ENCODE results near the gene COL26A1. TPM values are rescaled to one million over a fixed set of nuclear protein-coding genes. Genes with fewer than 3 reads are reported as not detected.

The COL26A1 gene
- total RNA-seq, 1 donor from 2014 or later, result 7.8 TPM

GRCh38 chr7:101550641-101551541, 188.2 kb downstream of the COL26A1 start:
- Histone ChIP-seq H3K36me3 (ENCODE audit: control insufficient read depth in 3 of 3, insufficient read depth in 3 of 3, low read length in 3 of 3) (no peaks in the 10 kb centered on the region), H3K4me1 (ENCODE audit: control insufficient read depth in 3 of 3, insufficient read depth in 3 of 3, low read length in 3 of 3) (no peaks in the 10 kb centered on the region), H3K4me3 (ENCODE audit: low read length in 3 of 3) (no peak overlapping the region), H3K27me3 (ENCODE audit: control insufficient read depth in 3 of 3, insufficient read depth in 3 of 3, low read length in 3 of 3) (peaks cover 0 to 9% (median 9%) of the 10 kb centered on the region in 3 donors), H3K27ac (ENCODE audit: low read depth, low read length) (no peak overlapping the region), H3K9me3 (ENCODE audit: control insufficient read depth in 3 of 3, low read length in 3 of 3) (no peaks in the 10 kb centered on the region), H3K9ac (ENCODE audit: low read depth in 1 of 3, low read length in 3 of 3) (no peak overlapping the region)

- peaks cover 0 to 9% (median 6%) of the 10 kb centered on the region in 3 donors for H3K27me3 ChIP-seq (ENCODE audit: control insufficient read depth in 3 of 3, insufficient read depth in 3 of 3, low read length in 3 of 3)
- no peaks in the 10 kb centered on the region for H3K9me3 ChIP-seq (ENCODE audit: control insufficient read depth in 3 of 3, low read length in 3 of 3)
- H3K4me1 ChIP-seq (ENCODE audit: control insufficient read depth in 3 of 3, insufficient read depth in 3 of 3, low read length in 3 of 3), result no peaks in the 10 kb centered on the region
- H3K9ac ChIP-seq (ENCODE audit: low read depth in 1 of 3, low read length in 3 of 3), result no peak overlapping the region
- no peaks in the 10 kb centered on the region for H3K36me3 ChIP-seq (ENCODE audit: control insufficient read depth in 3 of 3, insufficient read depth in 3 of 3, low read length in 3 of 3)
- no peak overlapping the region for H3K4me3 ChIP-seq (ENCODE audit: low read length in 3 of 3)
- H3K27ac ChIP-seq (ENCODE audit: low read depth, low read length), result no peak overlapping the region
Observed at GRCh38 chr7:101553018-101553770, 190.5 kb downstream of the COL26A1 start.

- Histone ChIP-seq H3K27ac (ENCODE audit: low read depth, low read length) (no peak overlapping the region), H3K9ac (ENCODE audit: low read depth in 1 of 3, low read length in 3 of 3) (no peak overlapping the region), H3K4me1 (ENCODE audit: control insufficient read depth in 3 of 3, insufficient read depth in 3 of 3, low read length in 3 of 3) (no peaks in the 10 kb centered on the region), H3K36me3 (ENCODE audit: control insufficient read depth in 3 of 3, insufficient read depth in 3 of 3, low read length in 3 of 3) (no peaks in the 10 kb centered on the region), H3K4me3 (ENCODE audit: low read length in 3 of 3) (no peak overlapping the region), H3K9me3 (ENCODE audit: control insufficient read depth in 3 of 3, low read length in 3 of 3) (no peaks in the 10 kb centered on the region), H3K27me3 (ENCODE audit: control insufficient read depth in 3 of 3, insufficient read depth in 3 of 3, low read length in 3 of 3) (peaks cover 0 to 9% (median 9%) of the 10 kb centered on the region in 3 donors)
Observed at GRCh38 chr7:101553771-101554445, 191.2 kb downstream of the COL26A1 start.

GRCh38 chr7:101554584-101555268, 192.1 kb downstream of the COL26A1 start:
- Histone ChIP-seq H3K27ac (ENCODE audit: low read depth, low read length) (no peak overlapping the region), H3K4me1 (ENCODE audit: control insufficient read depth in 3 of 3, insufficient read depth in 3 of 3, low read length in 3 of 3) (no peaks in the 10 kb centered on the region), H3K9ac (ENCODE audit: low read depth in 1 of 3, low read length in 3 of 3) (no peak overlapping the region), H3K4me3 (ENCODE audit: low read length in 3 of 3) (no peak overlapping the region), H3K27me3 (ENCODE audit: control insufficient read depth in 3 of 3, insufficient read depth in 3 of 3, low read length in 3 of 3) (peaks cover 0 to 9% (median 5%) of the 10 kb centered on the region in 3 donors), H3K36me3 (ENCODE audit: control insufficient read depth in 3 of 3, insufficient read depth in 3 of 3, low read length in 3 of 3) (no peaks in the 10 kb centered on the region), H3K9me3 (ENCODE audit: control insufficient read depth in 3 of 3, low read length in 3 of 3) (no peaks in the 10 kb centered on the region)

GRCh38 chr7:101555269-101555920, 192.7 kb downstream of the COL26A1 start:
- peaks cover 0 to 9% (median 3%) of the 10 kb centered on the region in 3 donors for H3K27me3 ChIP-seq (ENCODE audit: control insufficient read depth in 3 of 3, insufficient read depth in 3 of 3, low read length in 3 of 3)

GRCh38 chr7:101555921-101556275, 193.2 kb downstream of the COL26A1 start:
- H3K36me3 ChIP-seq (ENCODE audit: control insufficient read depth in 3 of 3, insufficient read depth in 3 of 3, low read length in 3 of 3), result no peaks in the 10 kb centered on the region
- H3K27me3 ChIP-seq (ENCODE audit: control insufficient read depth in 3 of 3, insufficient read depth in 3 of 3, low read length in 3 of 3), result peaks cover 0 to 9% (median 3%) of the 10 kb centered on the region in 3 donors
- no peak overlapping the region for H3K27ac ChIP-seq (ENCODE audit: low read depth, low read length)
- H3K4me3 ChIP-seq (ENCODE audit: low read length in 3 of 3), result no peak overlapping the region
- H3K9ac ChIP-seq (ENCODE audit: low read depth in 1 of 3, low read length in 3 of 3), result no peak overlapping the region
- no peaks in the 10 kb centered on the region for H3K9me3 ChIP-seq (ENCODE audit: control insufficient read depth in 3 of 3, low read length in 3 of 3)
- no peaks in the 10 kb centered on the region for H3K4me1 ChIP-seq (ENCODE audit: control insufficient read depth in 3 of 3, insufficient read depth in 3 of 3, low read length in 3 of 3)

More at GRCh38 chr7:101555269-101555920, 192.7 kb downstream of the COL26A1 start:
- Histone ChIP-seq H3K9ac (ENCODE audit: low read depth in 1 of 3, low read length in 3 of 3) (no peak overlapping the region), H3K27ac (ENCODE audit: low read depth, low read length) (no peak overlapping the region), H3K4me1 (ENCODE audit: control insufficient read depth in 3 of 3, insufficient read depth in 3 of 3, low read length in 3 of 3) (no peaks in the 10 kb centered on the region), H3K9me3 (ENCODE audit: control insufficient read depth in 3 of 3, low read length in 3 of 3) (no peaks in the 10 kb centered on the region), H3K36me3 (ENCODE audit: control insufficient read depth in 3 of 3, insufficient read depth in 3 of 3, low read length in 3 of 3) (no peaks in the 10 kb centered on the region), H3K4me3 (ENCODE audit: low read length in 3 of 3) (no peak overlapping the region)

- no peak overlapping the region for H3K27ac ChIP-seq (ENCODE audit: low read depth, low read length)
Observed at GRCh38 chr7:101556453-101556968, 193.8 kb downstream of the COL26A1 start.

GRCh38 chr7:101557421-101557820, 194.7 kb downstream of the COL26A1 start:
- Histone ChIP-seq H3K9ac (ENCODE audit: low read depth in 1 of 3, low read length in 3 of 3) (no peak overlapping the region), H3K4me3 (ENCODE audit: low read length in 3 of 3) (no peak overlapping the region), H3K27me3 (ENCODE audit: control insufficient read depth in 3 of 3, insufficient read depth in 3 of 3, low read length in 3 of 3) (peaks cover 0 to 9% (median 5%) of the 10 kb centered on the region in 3 donors), H3K9me3 (ENCODE audit: control insufficient read depth in 3 of 3, low read length in 3 of 3) (no peaks in the 10 kb centered on the region), H3K36me3 (ENCODE audit: control insufficient read depth in 3 of 3, insufficient read depth in 3 of 3, low read length in 3 of 3) (no peaks in the 10 kb centered on the region), H3K4me1 (ENCODE audit: control insufficient read depth in 3 of 3, insufficient read depth in 3 of 3, low read length in 3 of 3) (no peaks in the 10 kb centered on the region), H3K27ac (ENCODE audit: low read depth, low read length) (no peak overlapping the region)

More at GRCh38 chr7:101556453-101556968, 193.8 kb downstream of the COL26A1 start:
- Histone ChIP-seq H3K36me3 (ENCODE audit: control insufficient read depth in 3 of 3, insufficient read depth in 3 of 3, low read length in 3 of 3) (no peaks in the 10 kb centered on the region), H3K9me3 (ENCODE audit: control insufficient read depth in 3 of 3, low read length in 3 of 3) (no peaks in the 10 kb centered on the region), H3K4me1 (ENCODE audit: control insufficient read depth in 3 of 3, insufficient read depth in 3 of 3, low read length in 3 of 3) (no peaks in the 10 kb centered on the region), H3K9ac (ENCODE audit: low read depth in 1 of 3, low read length in 3 of 3) (no peak overlapping the region), H3K27me3 (ENCODE audit: control insufficient read depth in 3 of 3, insufficient read depth in 3 of 3, low read length in 3 of 3) (peaks cover 0 to 9% (median 3%) of the 10 kb centered on the region in 3 donors), H3K4me3 (ENCODE audit: low read length in 3 of 3) (no peak overlapping the region)
